ENCODE data around the gene KCNK2. TPM values are rescaled to one million over a fixed set of nuclear protein-coding genes. Genes with fewer than 3 reads are reported as not detected.

Gene KCNK2
- total RNA-seq, 1 donor from 2014 or later = 1.1 TPM

GRCh38 chr1:215101511-215101910 lies 19.0 kb downstream of the KCNK2 start:
- Mint-ChIP-seq H3K36me3 (no peaks in the 10 kb centered on the region), H3K4me1 (peaks cover 3% of the 10 kb centered on the region), H3K4me3 (no peak overlapping the region), H3K27ac (no peak overlapping the region), H3K9me3 (no peaks in the 10 kb centered on the region), H3K27me3 (ENCODE audit: insufficient read depth, low read depth) (no peaks in the 10 kb centered on the region)
- H3K9ac ChIP-seq = no peak overlapping the region
- no peaks in the 10 kb centered on the region for H3K27me3 ChIP-seq
- no peak for DNase-seq (ENCODE audit: low spot score)
- no peak overlapping the region for H3K4me2 ChIP-seq
- no peaks in the 10 kb centered on the region for H3K79me2 ChIP-seq (ENCODE audit: low read depth)
- TF ChIP-seq EZH2phosphoT487 (IDR thresholded peaks at IDR 0.05) = no peak
- TF ChIP-seq EZH2 (IDR thresholded peaks at IDR 0.05) = no peak
- no peak for TF ChIP-seq CTCF (IDR thresholded peaks at IDR 0.05)
- no peaks in the 10 kb centered on the region for H3K9me3 ChIP-seq (ENCODE audit: low read depth)
- no peak overlapping the region for H2AFZ ChIP-seq (replicated peaks)
- no peak overlapping the region for H3K27ac ChIP-seq
- no peaks in the 10 kb centered on the region for H3K36me3 ChIP-seq
- no peaks in the 10 kb centered on the region for H4K20me1 ChIP-seq (ENCODE audit: low read depth)
- H3F3A ChIP-seq (ENCODE audit: low read depth) = no peaks in the 10 kb centered on the region
- no peak overlapping the region for H3K4me3 ChIP-seq
- no peaks in the 10 kb centered on the region for H3K4me1 ChIP-seq

GRCh38 chr1:215104283-215104682 lies 21.7 kb downstream of the KCNK2 start:
- no peak overlapping the region for H3K4me3 Mint-ChIP-seq
- H3K36me3 Mint-ChIP-seq = peaks cover 1% of the 10 kb centered on the region
- Histone ChIP-seq H3K36me3 (no peaks in the 10 kb centered on the region), H3K4me3 (no peak overlapping the region), H3K4me1 (no peaks in the 10 kb centered on the region), H3K27ac (no peak overlapping the region), H3K4me2 (no peak overlapping the region), H3K9me3 (ENCODE audit: low read depth) (no peaks in the 10 kb centered on the region), H3K9ac (no peak overlapping the region), H2AFZ (replicated peaks) (no peak overlapping the region), H3F3A (ENCODE audit: low read depth) (no peaks in the 10 kb centered on the region), H4K20me1 (ENCODE audit: low read depth) (no peaks in the 10 kb centered on the region), H3K27me3 (no peaks in the 10 kb centered on the region), H3K79me2 (ENCODE audit: low read depth) (no peaks in the 10 kb centered on the region)
- no peaks in the 10 kb centered on the region for H3K27me3 Mint-ChIP-seq (ENCODE audit: insufficient read depth, low read depth)
- peaks cover 3% of the 10 kb centered on the region for H3K4me1 Mint-ChIP-seq
- peaks cover 15% of the 10 kb centered on the region for H3K9me3 Mint-ChIP-seq
- no peak for DNase-seq (ENCODE audit: low spot score)
- no peak overlapping the region for H3K27ac Mint-ChIP-seq
- TF ChIP-seq CTCF (IDR thresholded peaks at IDR 0.05) = no peak
- TF ChIP-seq EZH2 (IDR thresholded peaks at IDR 0.05) = no peak
- no peak for TF ChIP-seq EZH2phosphoT487 (IDR thresholded peaks at IDR 0.05)

- H3K27me3 ChIP-seq = no peaks in the 10 kb centered on the region
- no peak overlapping the region for H3K4me3 Mint-ChIP-seq
- no peak overlapping the region for H3K4me3 ChIP-seq
- no peaks in the 10 kb centered on the region for H3K4me1 ChIP-seq
- H3K27ac ChIP-seq = no peak overlapping the region
- no peaks in the 10 kb centered on the region for H3K9me3 ChIP-seq (ENCODE audit: low read depth)
- no peaks in the 10 kb centered on the region for H3K36me3 ChIP-seq
- H3K79me2 ChIP-seq (ENCODE audit: low read depth) = no peaks in the 10 kb centered on the region
- peaks cover 1% of the 10 kb centered on the region for H3K36me3 Mint-ChIP-seq
- DNase-seq (ENCODE audit: low spot score) = no peak
- no peak overlapping the region for H3K9ac ChIP-seq
- no peaks in the 10 kb centered on the region for H3K27me3 Mint-ChIP-seq (ENCODE audit: insufficient read depth, low read depth)
- H4K20me1 ChIP-seq (ENCODE audit: low read depth) = no peaks in the 10 kb centered on the region
- peaks cover 3% of the 10 kb centered on the region for H3K4me1 Mint-ChIP-seq
- no peak overlapping the region for H3K4me2 ChIP-seq
- H2AFZ ChIP-seq (replicated peaks) = no peak overlapping the region
- H3K27ac Mint-ChIP-seq = no peak overlapping the region
- peaks cover 15% of the 10 kb centered on the region for H3K9me3 Mint-ChIP-seq
- TF ChIP-seq EZH2phosphoT487 (IDR thresholded peaks at IDR 0.05) = no peak
- no peak for TF ChIP-seq CTCF (IDR thresholded peaks at IDR 0.05)
- no peak for TF ChIP-seq EZH2 (IDR thresholded peaks at IDR 0.05)
- H3F3A ChIP-seq (ENCODE audit: low read depth) = no peaks in the 10 kb centered on the region
Measured at GRCh38 chr1:215106067-215106466, 23.5 kb downstream of the KCNK2 start.

Measured in neural progenitor cell (in vitro differentiated cells).